H1 (cell line): ENCODE data around the gene UMODL1. TPM values are rescaled to one million over a fixed set of nuclear protein-coding genes. Genes with fewer than 3 reads are reported as not detected.

Source experiments
- POLR2AphosphoS5 ChIP-seq: IDR thresholded peaks from 2 replicates; pipeline ENCODE4 v1.6.1; 2011; ENCODE audit warnings: low read depth, low read length
- SIN3A ChIP-seq, 2 experiments: IDR thresholded peaks in 1 of 2; conservative IDR thresholded peaks in 1 of 2; 2 replicates each; pipeline ENCODE4 v1.6.1; 2011 to 2012; ENCODE audit warnings: low read length in 2 of 2, improper control_type of control experiment in 1 of 2, low read depth in 1 of 2, mild to moderate bottlenecking in 1 of 2
- SP1 ChIP-seq: IDR thresholded peaks from 2 replicates; pipeline ENCODE4 v1.6.1; 2011; ENCODE audit warnings: low read depth, low read length
- SRF ChIP-seq: IDR thresholded peaks from 2 replicates; pipeline ENCODE4 v1.6.1; 2011; ENCODE audit warnings: mild to moderate bottlenecking, low read depth, low read length, moderate library complexity
- polyA plus RNA-seq, 7 experiments: library from polyadenylated mRNA; depleted of rRNA in 3 of 7; stranded (reverse) in 5 of 7; unstranded in 2 of 7; fragments of >200 nt in 5 of 7; fragments of 200-250 nt in 2 of 7; gene quantifications; 1 replicate in 5 of 7; 2 replicates in 1 of 7; 4 replicates in 1 of 7; pipeline versions ENCODE4 v1.2.1 to v1.2.3, GENCODE V29; 2011 to 2013; ENCODE audit warnings: missing spikeins in 2 of 7, mixed read lengths in 2 of 7
- total RNA-seq: library from RNA; stranded (reverse); fragmentation: NEBNext Ultra II Directional; extraction: Animal tissue kit (Norgen Biotek cat#: 25700); gene quantifications from 2 replicates; pipeline ENCODE4 v1.2.1, GENCODE V29; 2021

Gene UMODL1
- total and polyA plus RNA-seq, 2 of the 8 experiments (the other 6 are each of a cell fraction or from before 2014, with no cell fraction given): not detected

- no peak for TF ChIP-seq SIN3A (conservative IDR thresholded peaks at IDR 0.05 in 1 of 2, IDR thresholded peaks at IDR 0.05 in 1 of 2; ENCODE audit: low read depth in 1 of 2, low read length in 2 of 2)
- TF ChIP-seq SP1: no peak
- no peak for TF ChIP-seq SRF
- TF ChIP-seq POLR2AphosphoS5: no peak
- TF ChIP-seq, all 59 proteins: peak for 0
Observed at GRCh38 chr21:42118901-42119300, 47.8 kb downstream of the UMODL1 start (continued).
